Adrenal gland (tissue), 12 donors: ENCODE data around the gene KCND1. TPM values are rescaled to one million over a fixed set of nuclear protein-coding genes. Genes with fewer than 3 reads are reported as not detected.

Experiments used
- DNase-seq, 7 donors: peaks; one replicate each; pipeline ENCODE4 v3.0.0-alpha.2; 2019 to 2020
- H3K27ac ChIP-seq, 5 donors: fragments of 200-600 bp; sonication (generic) in 4 of 5; 1 replicate in 3 of 5; 2 replicates in 2 of 5; pipeline versions ENCODE4 v1.5.1 to v1.8.0; 2016 to 2020; ENCODE audit warnings: mild to moderate bottlenecking in 1 of 5
- H3K27me3 ChIP-seq: fragments of 200-600 bp; 2 replicates; pipeline ENCODE4 v1.8.0; 2021
- H3K36me3 ChIP-seq, 2 donors: fragments of 200-600 bp; replicated peaks in 1 of 2; 1 replicate in 1 of 2; 2 replicates in 1 of 2; pipeline versions ENCODE4 v1.5.1 to v1.8.0; 2018 to 2022
- H3K4me1 ChIP-seq, 2 donors: fragments of 200-600 bp; replicated peaks in 1 of 2; 1 replicate in 1 of 2; 2 replicates in 1 of 2; pipeline versions ENCODE4 v1.5.1 to v1.8.0; 2018 to 2021
- H3K4me3 ChIP-seq, 4 donors: fragments of 200-600 bp; sonication (generic) in 3 of 4; one replicate each; pipeline ENCODE4 v1.5.1; 2016 to 2018
- H3K9me3 ChIP-seq, 3 donors: fragments of 200-600 bp; sonication (generic) in 1 of 3; replicated peaks in 1 of 3; 1 replicate in 2 of 3; 2 replicates in 1 of 3; pipeline versions ENCODE4 v1.5.1 to v1.8.0; 2016 to 2021
- POLR2A ChIP-seq, 2 donors: fragments of 450-650 bp; IDR thresholded peaks; one replicate each; pipeline ENCODE4 v1.6.1; 2017; ENCODE audit warnings: antibody characterized with exemption in 2 of 2, mild to moderate bottlenecking in 2 of 2, moderate library complexity in 1 of 2
- WGBS, 4 donors: extraction: QIAGEN DNeasy Blood & Tissue Kit in 2 of 4; methylation state at CpG; one replicate each; pipeline versions ENCODE4 v1.1.5 to v1.1.7; 2013 to 2017; 5-methylcytosine and 5-hydroxymethylcytosine counted together
- intact Hi-C, 2 donors: fragments of 100-400 bp; cut with DNase I; formaldehyde crosslinking; loops; one replicate each; pipeline versions ENCODE4 v1.14.1 to v1.15.0; 2022 to 2023
- polyA plus RNA-seq, 3 donors: library from polyadenylated mRNA; stranded (reverse); fragments of 200-250 nt in 2 of 3; fragments of 350-450 nt in 1 of 3; fragmentation: Illumina TruSeq in 1 of 3; extraction: RNeasy Lipid Tissue Mini Kit (QIAGEN cat#74804) in 1 of 3; gene quantifications; one replicate each; pipeline ENCODE4 v1.2.3, GENCODE V29; 2013 to 2014
- total RNA-seq, 9 donors: library from RNA; depleted of rRNA in 4 of 9; stranded (reverse); fragments of >200 nt in 4 of 9; fragments of 120-200 nt in 1 of 9; fragmentation: NEBNext Ultra II Directional in 1 of 9; extraction: Animal tissue kit (Norgen Biotek cat#: 25700) in 1 of 9; gene quantifications; one replicate each; pipeline versions ENCODE4 v1.1.0 to v1.2.4, GENCODE V29; 2013 to 2023
- TF ChIP-seq, protein P1 (sequence below), 6 experiments: fragments of 450-650 bp in 4 of 6; fragments of 200-600 bp in 2 of 6; sonication (generic) in 1 of 6; IDR thresholded peaks; 1 replicate in 5 of 6; 2 replicates in 1 of 6; pipeline versions ENCODE4 v1.5.1 to v1.8.0; 2016 to 2021; ENCODE audit warnings: antibody characterized with exemption in 6 of 6, mild to moderate bottlenecking in 2 of 6, moderate library complexity in 1 of 6
- donor health status: healthy with polysubstance abuse.
- donor health status: Bipolar disorder and iron deficiency.
- donor health status: DM: yes; HTN: yes; CAD: no.
- donor health status: DM: no; HTN: no; CAD: no.
- donor health status: DM: no; HTN: no; CAD: no.
- donor health status: DM: yes; HTN: yes; CAD: no.

The KCND1 gene
- total and polyA plus RNA-seq, 12 donors: 0.22 to 2.4 (median 0.95) TPM

DNA sequence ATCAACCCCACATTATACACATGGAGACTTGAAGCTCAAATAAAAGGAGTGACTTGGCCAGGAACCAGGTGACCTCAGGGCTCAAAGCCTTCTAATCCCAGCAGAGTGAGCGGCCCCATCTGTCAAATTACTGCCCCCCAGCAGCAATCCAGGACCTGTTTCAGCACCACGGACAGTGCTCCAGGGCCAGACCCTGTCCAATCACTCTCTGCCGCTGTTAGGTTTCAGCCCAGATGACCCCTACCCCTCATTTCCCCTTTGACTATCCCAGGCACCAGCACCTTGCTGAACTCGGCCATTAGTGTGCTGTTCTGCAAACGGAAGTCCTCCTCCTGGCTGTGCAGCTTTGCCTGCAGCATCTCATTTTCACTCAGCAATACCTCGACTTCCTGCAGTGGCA is 25.3 kb upstream of the KCND1 start:
- H3K9me3 ChIP-seq: no peaks in the 10 kb centered on the region
- 69 to 89% (median 78%) methylated on average over 5 to 6 of the region's 6 CpGs for WGBS, 4 donors
- no peaks in the 10 kb centered on the region for H3K4me1 ChIP-seq
- intact Hi-C loops: no loop called here
- no peak overlapping the region for H3K4me3 ChIP-seq
- no peaks in the 10 kb centered on the region for H3K27me3 ChIP-seq
- no peak for DNase-seq
- H3K27ac ChIP-seq: no peak overlapping the region
- H3K36me3 ChIP-seq: peaks cover 0 to 33% of the 10 kb centered on the region in 2 donors
- TF ChIP-seq POLR2A (IDR thresholded peaks at IDR 0.05): no peak
- TF ChIP-seq, protein P1, sequence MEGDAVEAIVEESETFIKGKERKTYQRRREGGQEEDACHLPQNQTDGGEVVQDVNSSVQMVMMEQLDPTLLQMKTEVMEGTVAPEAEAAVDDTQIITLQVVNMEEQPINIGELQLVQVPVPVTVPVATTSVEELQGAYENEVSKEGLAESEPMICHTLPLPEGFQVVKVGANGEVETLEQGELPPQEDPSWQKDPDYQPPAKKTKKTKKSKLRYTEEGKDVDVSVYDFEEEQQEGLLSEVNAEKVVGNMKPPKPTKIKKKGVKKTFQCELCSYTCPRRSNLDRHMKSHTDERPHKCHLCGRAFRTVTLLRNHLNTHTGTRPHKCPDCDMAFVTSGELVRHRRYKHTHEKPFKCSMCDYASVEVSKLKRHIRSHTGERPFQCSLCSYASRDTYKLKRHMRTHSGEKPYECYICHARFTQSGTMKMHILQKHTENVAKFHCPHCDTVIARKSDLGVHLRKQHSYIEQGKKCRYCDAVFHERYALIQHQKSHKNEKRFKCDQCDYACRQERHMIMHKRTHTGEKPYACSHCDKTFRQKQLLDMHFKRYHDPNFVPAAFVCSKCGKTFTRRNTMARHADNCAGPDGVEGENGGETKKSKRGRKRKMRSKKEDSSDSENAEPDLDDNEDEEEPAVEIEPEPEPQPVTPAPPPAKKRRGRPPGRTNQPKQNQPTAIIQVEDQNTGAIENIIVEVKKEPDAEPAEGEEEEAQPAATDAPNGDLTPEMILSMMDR (IDR thresholded peaks at IDR 0.05): no peak

DNA sequence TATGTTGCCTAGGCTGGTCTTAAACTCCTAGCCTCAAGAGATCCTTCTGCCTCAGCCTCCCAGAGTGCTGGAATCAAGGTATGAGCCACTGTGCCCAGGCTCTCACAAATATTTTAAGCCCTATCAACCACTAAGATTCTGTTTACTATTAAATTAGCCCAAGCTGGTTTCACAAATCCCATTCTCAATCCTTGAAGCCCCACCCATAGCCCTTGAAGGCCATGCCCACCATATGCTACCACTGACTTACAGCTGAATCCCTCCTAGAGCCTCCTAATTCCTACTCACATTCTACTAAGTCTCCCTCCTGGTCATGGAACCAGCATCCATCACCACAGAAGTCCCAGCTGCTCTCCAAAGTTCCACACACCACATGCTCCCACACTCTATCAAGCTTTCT is 20.7 kb upstream of the KCND1 start:
- TF ChIP-seq, protein P1 (IDR thresholded peaks at IDR 0.05): no peak
- TF ChIP-seq POLR2A (IDR thresholded peaks at IDR 0.05): no peak
- Histone ChIP-seq H3K27ac (no peak overlapping the region), H3K36me3 (peaks cover 0 to 53% of the 10 kb centered on the region in 2 donors), H3K27me3 (no peaks in the 10 kb centered on the region), H3K9me3 (no peaks in the 10 kb centered on the region), H3K4me3 (no peak overlapping the region), H3K4me1 (no peaks in the 10 kb centered on the region)
- no peak for DNase-seq
- intact Hi-C loops: no loop called here

DNA sequence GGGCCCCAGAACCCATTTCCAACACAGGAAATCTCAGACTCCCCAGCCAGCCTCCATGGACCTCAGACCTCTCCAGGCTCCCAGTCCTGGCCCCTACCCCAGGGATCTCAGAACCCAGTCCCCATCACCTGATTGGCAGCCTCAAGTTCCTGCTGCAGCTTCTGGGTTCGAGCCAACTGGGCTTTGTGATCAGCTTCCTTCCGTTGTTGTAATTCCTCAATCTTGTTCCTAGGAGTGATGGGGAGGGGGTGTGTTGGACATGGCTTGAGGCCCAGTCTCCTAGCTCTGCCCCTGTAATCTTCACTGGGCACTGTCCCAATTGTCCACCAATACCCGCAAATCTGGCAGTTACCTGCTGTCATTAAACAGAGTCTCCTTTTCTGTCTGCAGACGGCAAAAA is 17.8 kb upstream of the KCND1 start:
- no peak overlapping the region for H3K4me3 ChIP-seq
- H3K4me1 ChIP-seq: no peaks in the 10 kb centered on the region
- no peaks in the 10 kb centered on the region for H3K9me3 ChIP-seq
- DNase-seq: peak in 2 of 7 donors; percentile 18 to 28
- H3K36me3 ChIP-seq: peaks cover 0 to 54% of the 10 kb centered on the region in 2 donors
- H3K27ac ChIP-seq: no peak overlapping the region
- WGBS, 4 donors: 73 to 87% (median 75%) methylated on average over 4 of the region's 4 CpGs
- intact Hi-C loops: no loop called here
- H3K27me3 ChIP-seq: no peaks in the 10 kb centered on the region
- no peak for TF ChIP-seq POLR2A (IDR thresholded peaks at IDR 0.05)
- TF ChIP-seq, protein P1 (IDR thresholded peaks at IDR 0.05): no peak

DNA sequence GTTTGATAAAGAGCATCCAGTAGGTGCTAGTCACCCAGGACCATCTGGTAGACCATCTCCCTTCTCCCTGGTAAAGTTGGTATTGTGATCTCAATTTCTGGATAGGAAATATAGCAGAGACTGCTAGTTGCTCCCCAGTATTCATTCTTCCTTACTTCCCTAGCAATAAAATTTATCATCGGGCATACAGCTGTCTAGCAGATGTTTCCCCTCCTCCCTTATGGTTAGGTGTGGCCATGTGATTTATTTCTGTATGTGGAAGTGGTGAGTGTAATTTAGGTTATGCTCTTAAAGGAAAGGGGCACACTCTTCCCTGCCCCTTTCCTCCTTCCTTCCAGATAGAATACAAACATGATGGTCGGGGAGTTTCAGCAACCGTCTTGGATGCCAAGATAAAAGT is 12.3 kb upstream of the KCND1 start:
- DNase-seq: no peak
- 76 to 87% (median 82%) methylated on average over 3 of the region's 3 CpGs for WGBS, 4 donors
- no peaks in the 10 kb centered on the region for H3K4me1 ChIP-seq
- no peaks in the 10 kb centered on the region for H3K9me3 ChIP-seq
- H3K27ac ChIP-seq: no peak overlapping the region
- no peaks in the 10 kb centered on the region for H3K27me3 ChIP-seq
- peaks cover 0 to 40% of the 10 kb centered on the region in 2 donors for H3K36me3 ChIP-seq
- no peak for TF ChIP-seq POLR2A (IDR thresholded peaks at IDR 0.05)
- TF ChIP-seq, protein P1 (IDR thresholded peaks at IDR 0.05): no peak
- H3K4me3 ChIP-seq: no peak overlapping the region
- intact Hi-C loops: no loop called here
